GM12891 (cell line): Measurements from ENCODE around the gene DMRTC2.
A peak's percentile ranks its signal among the peaks of the same experiment; 100 is the strongest.

ENCODE experiments used
- DNase-seq: peaks from one replicate; pipeline ENCODE4 v3.0.0; 2011; ENCODE audit warnings: low spot score; ENCODE audit not compliant: insufficient read length
- FAIRE-seq: peaks from 2 replicates; lab custom pipeline; 2011; peaks lifted over from hg19 to GRCh38; lab: Jason Lieb, UNC
- PAX5 ChIP-seq: IDR thresholded peaks from 2 replicates; pipeline ENCODE4 v1.6.1; 2011; ENCODE audit warnings: low read length, moderate library complexity, mild to moderate bottlenecking; ENCODE audit not compliant: insufficient read depth, severe bottlenecking
- POLR2A ChIP-seq: IDR thresholded peaks from 2 replicates; pipeline ENCODE4 v1.6.1; 2011; ENCODE audit warnings: low read depth, low read length, control low read depth
- POLR2AphosphoS5 ChIP-seq: IDR thresholded peaks from 2 replicates; pipeline ENCODE4 v1.6.1; 2011; ENCODE audit warnings: low read depth, low read length, control low read depth
- POU2F2 ChIP-seq: IDR thresholded peaks from 2 replicates; pipeline ENCODE4 v1.6.1; 2011; ENCODE audit warnings: low read depth, mild to moderate bottlenecking, control low read depth, low read length, moderate library complexity
- SPI1 ChIP-seq: IDR thresholded peaks from 2 replicates; pipeline ENCODE4 v1.6.1; 2011; ENCODE audit warnings: low read depth, low read length, control low read depth
- TAF1 ChIP-seq: IDR thresholded peaks from 2 replicates; pipeline ENCODE4 v1.6.1; 2011; ENCODE audit warnings: low read depth, low read length, control low read depth

Gene DMRTC2

GRCh38 chr19:41859213-41859617 lies 14.4 kb downstream of the DMRTC2 start:
- FAIRE-seq: no peak
- no peak for DNase-seq
- no peak for TF ChIP-seq POLR2A
- no peak for TF ChIP-seq POLR2AphosphoS5
- no peak for TF ChIP-seq POU2F2
- TF ChIP-seq SPI1: no peak
- TF ChIP-seq TAF1: no peak
- TF ChIP-seq PAX5: no peak

- DNase-seq (peak; percentile 93), FAIRE-seq (peak; percentile 99)
- TF ChIP-seq PAX5 (no peak), TAF1 (peak; percentile 96), SPI1 (peak; percentile 75), POU2F2 (peak; percentile 56), POLR2AphosphoS5 (peak; percentile 98), POLR2A (peak; percentile 89)
Observed at GRCh38 chr19:41859618-41860418, 15.0 kb downstream of the DMRTC2 start, which contains the start of gene RPS19. RPS19 (plus strand) TSS chr19:41860255; CDS start chr19:41860775, 520 bp downstream.

- FAIRE-seq (peak; percentile 47), DNase-seq (no peak)
- TF ChIP-seq POLR2AphosphoS5: peak; percentile 29
- TF ChIP-seq TAF1: no peak; the same call in 1 of the 2 replicates
Observed at GRCh38 chr19:41860419-41861115, 15.7 kb downstream of the DMRTC2 start.

GRCh38 chr19:41861116-41861768 lies 16.4 kb downstream of the DMRTC2 start:
- no peak for TF ChIP-seq POLR2AphosphoS5
- TF ChIP-seq SPI1: no peak
- no peak; the same call in 1 of the 2 replicates for TF ChIP-seq POLR2A
- TF ChIP-seq TAF1: no peak; the same call in 1 of the 2 replicates
- no peak for TF ChIP-seq POU2F2
- no peak for TF ChIP-seq PAX5
- peak; percentile 50 for FAIRE-seq
- DNase-seq: no peak

GRCh38 chr19:41861846-41862245 lies 17.0 kb downstream of the DMRTC2 start:
- FAIRE-seq: no peak
- DNase-seq: no peak
- no peak for TF ChIP-seq SPI1
- TF ChIP-seq POU2F2: no peak
- TF ChIP-seq POLR2AphosphoS5: no peak

GRCh38 chr19:41862445-41862986 lies 17.7 kb downstream of the DMRTC2 start:
- FAIRE-seq (no peak), DNase-seq (no peak)
- TF ChIP-seq SPI1: no peak
- no peak for TF ChIP-seq POLR2AphosphoS5
- no peak for TF ChIP-seq POLR2A
- no peak for TF ChIP-seq TAF1
- no peak for TF ChIP-seq POU2F2
- TF ChIP-seq PAX5: no peak

GRCh38 chr19:41863209-41863931 lies 18.5 kb downstream of the DMRTC2 start:
- TF ChIP-seq POU2F2: no peak
- no peak for TF ChIP-seq TAF1
- TF ChIP-seq POLR2AphosphoS5: no peak
- TF ChIP-seq PAX5: no peak
- no peak for TF ChIP-seq SPI1
- TF ChIP-seq POLR2A: no peak; the same call in 1 of the 2 replicates
- no peak for FAIRE-seq
- DNase-seq: no peak

- FAIRE-seq (no peak), DNase-seq (no peak)
- TF ChIP-seq POLR2AphosphoS5 (peak; percentile 61), POLR2A (peak; percentile 70; the same call in 1 of the 2 replicates), TAF1 (no peak), POU2F2 (peak; percentile 46; the same call in 1 of the 2 replicates)
Observed at GRCh38 chr19:41864374-41864773, 19.5 kb downstream of the DMRTC2 start.

GRCh38 chr19:41866284-41866683 lies 21.4 kb downstream of the DMRTC2 start:
- FAIRE-seq (no peak), DNase-seq (no peak)
- peak; percentile 84 for TF ChIP-seq POLR2AphosphoS5
- TF ChIP-seq POU2F2: no peak
- peak; percentile 58 for TF ChIP-seq POLR2A
